Kidney (tissue), 14 donors: ENCODE measurements around the gene ZNF521. TPM values are rescaled to one million over a fixed set of nuclear protein-coding genes. Genes with fewer than 3 reads are reported as not detected.

Experiments used
- DNase-seq, 5 donors: peaks; one replicate each; pipeline ENCODE4 v3.0.0-alpha.2; 2013 to 2020
- FAIRE-seq: peaks from 2 replicates; lab custom pipeline; 2012; peaks lifted over from hg19 to GRCh38; lab: Jason Lieb, UNC
- H3K27ac ChIP-seq, 2 donors: one replicate each; pipeline ENCODE4 v1.7.0; 2013; ENCODE audit warnings: low read depth in 2 of 2, low read length in 2 of 2, inconsistent platforms in 1 of 2
- H3K27me3 ChIP-seq: one replicate; pipeline ENCODE4 v1.7.1; 2013; ENCODE audit warnings: low read length, inconsistent platforms; ENCODE audit not compliant: control insufficient read depth, insufficient read depth
- H3K36me3 ChIP-seq, 3 donors: one replicate each; pipeline versions ENCODE4 v1.7.0 to v1.7.1; 2013; ENCODE audit warnings: low read length in 3 of 3, control low read depth in 1 of 3, inconsistent platforms in 1 of 3; ENCODE audit not compliant: insufficient read depth in 3 of 3, control insufficient read depth in 2 of 3
- H3K4me1 ChIP-seq, 3 donors: one replicate each; pipeline versions ENCODE4 v1.7.0 to v1.7.1; 2013; ENCODE audit warnings: low read length in 3 of 3, inconsistent platforms in 1 of 3, low read depth in 1 of 3; ENCODE audit not compliant: control insufficient read depth in 2 of 3, insufficient read depth in 2 of 3
- H3K4me3 ChIP-seq, 3 donors: one replicate each; pipeline versions ENCODE4 v1.7.0 to v1.8.1; 2013; ENCODE audit warnings: low read length in 3 of 3, control low read depth in 1 of 3, inconsistent platforms in 1 of 3
- H3K9ac ChIP-seq, 3 donors: one replicate each; pipeline versions ENCODE4 v1.7.0 to v1.7.1; 2013; ENCODE audit warnings: low read length in 3 of 3, control low read depth in 1 of 3, inconsistent platforms in 1 of 3
- H3K9me3 ChIP-seq, 3 donors: one replicate each; pipeline versions ENCODE4 v1.7.0 to v1.7.1; 2013; ENCODE audit warnings: low read length in 3 of 3, control low read depth in 1 of 3, inconsistent platforms in 1 of 3; ENCODE audit not compliant: control insufficient read depth in 2 of 3, insufficient read depth in 1 of 3
- CTCF ChIP-seq: IDR thresholded peaks from 3 replicates; pipeline ENCODE4 v1.5.1; 2012; ENCODE audit warnings: mild to moderate bottlenecking, moderate library complexity, borderline replicate concordance; ENCODE audit not compliant: insufficient read depth; ENCODE audit errors: extremely low read depth
- intact Hi-C: fragments of 100-400 bp; cut with DNase I; formaldehyde crosslinking; loops from one replicate; pipeline ENCODE4 v1.11.1; 2022
- polyA plus RNA-seq: library from polyadenylated mRNA; stranded (reverse); fragments of 350-450 nt; fragmentation: Illumina TruSeq; extraction: RNeasy Lipid Tissue Mini Kit (QIAGEN cat#74804); gene quantifications from one replicate; pipeline ENCODE4 v1.2.3, GENCODE V29; 2014; ENCODE audit warnings: low read depth, low replicate concordance; ENCODE audit not compliant: insufficient read depth
- total RNA-seq: library from RNA; stranded (reverse); fragmentation: NEBNext Ultra II Directional; extraction: Animal tissue kit (Norgen Biotek cat#: 25700); gene quantifications from one replicate; pipeline ENCODE4 v1.2.1, GENCODE V29; 2021
- donor health status: control.
- donor health status: control.
- donor health status: control.
- donor health status: control.
- donor health status: control.
- donor health status: DM: yes; HTN: yes; CAD: no.
- donor health status: Normal renal cell carcinoma (clear cell type).

ZNF521 gene
- total and polyA plus RNA-seq, 2 donors from 2014 or later = 1.8 to 18.0 TPM

- no peak for FAIRE-seq
- Histone ChIP-seq H3K9me3 (no peaks in the 10 kb centered on the region), H3K27ac (no peak overlapping the region), H3K4me3 (no peak overlapping the region), H3K27me3 (no peaks in the 10 kb centered on the region), H3K9ac (no peak overlapping the region), H3K4me1 (no peaks in the 10 kb centered on the region), H3K36me3 (no peaks in the 10 kb centered on the region)
- TF ChIP-seq CTCF = no peak
- DNase-seq = peak in 4 of 5 donors; percentile 46 to 83 (median 66)
- intact Hi-C loops = no loop called here
Observed at GRCh38 chr18:25316381-25317018, 35.5 kb downstream of the ZNF521 start.

GRCh38 chr18:25314838-25315190 is 37.2 kb downstream of the ZNF521 start:
- intact Hi-C loops = no loop called here
- Histone ChIP-seq H3K4me3 (no peak overlapping the region), H3K9me3 (no peaks in the 10 kb centered on the region), H3K9ac (no peak overlapping the region), H3K36me3 (no peaks in the 10 kb centered on the region), H3K4me1 (no peaks in the 10 kb centered on the region), H3K27ac (no peak overlapping the region), H3K27me3 (no peaks in the 10 kb centered on the region)
- no peak for TF ChIP-seq CTCF
- no peak for FAIRE-seq
- DNase-seq = no peak

GRCh38 chr18:25314151-25314837 is 37.7 kb downstream of the ZNF521 start:
- Histone ChIP-seq H3K4me3 (no peak overlapping the region), H3K27ac (no peak overlapping the region), H3K27me3 (no peaks in the 10 kb centered on the region), H3K36me3 (no peaks in the 10 kb centered on the region), H3K4me1 (no peaks in the 10 kb centered on the region), H3K9me3 (no peaks in the 10 kb centered on the region), H3K9ac (no peak overlapping the region)
- no peak for DNase-seq
- intact Hi-C loops = no loop called here
- FAIRE-seq = no peak
- TF ChIP-seq CTCF = no peak
